ENCODE results near the gene CLCNKB.
A peak's percentile ranks its signal among the peaks of the same experiment; 100 is the strongest.

CLCNKB gene

DNA sequence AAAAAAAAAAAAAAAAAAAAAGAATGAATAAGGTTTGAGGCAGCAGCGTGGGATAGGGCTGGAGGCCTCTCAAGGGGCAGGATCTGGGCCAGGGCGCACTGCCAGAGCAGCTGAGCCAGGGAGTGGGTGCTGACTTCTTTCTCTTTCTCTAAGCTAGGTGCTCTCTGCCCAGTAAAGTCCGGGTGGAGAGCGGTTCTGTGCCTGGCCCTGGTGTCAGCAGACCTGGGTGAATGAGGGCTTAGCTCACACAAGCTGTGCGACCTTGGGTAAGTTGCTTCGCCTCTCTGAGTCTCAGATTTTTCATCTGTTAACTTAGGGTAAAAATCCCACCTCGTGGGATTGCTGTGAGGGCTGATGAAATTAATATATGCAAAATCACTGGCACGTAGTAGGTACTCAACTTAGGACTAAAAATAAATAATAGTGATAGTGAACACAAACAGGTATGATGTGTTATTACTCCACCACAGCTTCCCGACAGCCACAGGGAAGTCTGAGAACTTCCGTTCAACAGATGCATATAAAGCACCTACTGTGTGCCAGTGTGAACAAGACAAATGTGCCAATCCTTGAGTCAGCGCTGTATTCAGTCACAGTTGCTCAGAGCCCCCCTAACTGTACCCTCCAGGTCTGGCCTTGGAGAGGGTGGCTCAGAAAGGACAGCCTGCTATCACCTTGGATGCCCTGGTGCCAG, 31.9 kb downstream of the CLCNKB start:
- no peak for DNase-seq (ENCODE audit: low read depth, low spot score)

DNA sequence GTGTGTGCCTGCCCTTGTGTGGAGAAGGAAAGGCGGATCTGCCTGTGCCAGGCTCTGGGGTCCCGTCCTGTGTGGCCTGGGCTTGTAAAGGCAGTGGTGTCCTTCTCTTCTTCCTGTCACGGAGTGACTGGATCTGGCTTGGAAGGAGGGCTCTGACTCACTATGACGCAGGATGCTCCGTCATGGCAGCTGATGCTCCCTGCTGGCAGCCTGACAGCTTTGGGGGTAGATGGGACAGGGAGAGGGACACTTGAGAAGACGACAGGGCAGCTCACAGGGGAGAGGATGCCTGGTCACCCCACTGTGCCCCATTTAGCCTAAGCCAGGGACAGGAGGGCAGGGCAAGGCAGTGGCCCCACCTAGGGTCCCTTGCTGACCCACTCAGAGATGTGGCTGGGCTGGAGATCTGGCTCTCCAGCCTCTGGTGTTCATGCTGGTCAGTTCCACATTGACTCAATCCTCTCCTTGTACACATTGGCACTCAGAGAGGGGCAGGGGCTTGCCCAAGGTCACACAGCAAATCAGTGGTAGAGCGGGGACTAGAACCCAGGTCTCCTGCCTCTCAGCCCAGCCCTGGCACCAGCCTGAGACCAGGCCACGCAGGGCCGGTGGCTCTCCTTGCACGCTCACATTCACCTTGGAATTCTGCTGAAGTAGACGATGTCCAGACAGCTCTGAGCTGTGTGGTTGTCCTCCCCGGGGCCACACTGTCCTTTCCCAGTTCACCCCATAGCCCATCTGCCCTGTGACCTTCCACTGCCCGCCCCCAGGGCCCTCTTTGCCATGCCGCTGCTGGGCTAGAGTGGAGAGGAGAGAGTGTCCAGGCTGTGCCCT, 32.7 kb downstream of the CLCNKB start:
- peak; percentile 39 for DNase-seq (ENCODE audit: low read depth, low spot score)

GRCh38 chr1:16076865-16077238, 33.3 kb downstream of the CLCNKB start:
- DNase-seq (ENCODE audit: low read depth, low spot score): no peak

GRCh38 chr1:16077406-16078245, 34.0 kb downstream of the CLCNKB start:
- no peak for DNase-seq (ENCODE audit: low read depth, low spot score)

DNA sequence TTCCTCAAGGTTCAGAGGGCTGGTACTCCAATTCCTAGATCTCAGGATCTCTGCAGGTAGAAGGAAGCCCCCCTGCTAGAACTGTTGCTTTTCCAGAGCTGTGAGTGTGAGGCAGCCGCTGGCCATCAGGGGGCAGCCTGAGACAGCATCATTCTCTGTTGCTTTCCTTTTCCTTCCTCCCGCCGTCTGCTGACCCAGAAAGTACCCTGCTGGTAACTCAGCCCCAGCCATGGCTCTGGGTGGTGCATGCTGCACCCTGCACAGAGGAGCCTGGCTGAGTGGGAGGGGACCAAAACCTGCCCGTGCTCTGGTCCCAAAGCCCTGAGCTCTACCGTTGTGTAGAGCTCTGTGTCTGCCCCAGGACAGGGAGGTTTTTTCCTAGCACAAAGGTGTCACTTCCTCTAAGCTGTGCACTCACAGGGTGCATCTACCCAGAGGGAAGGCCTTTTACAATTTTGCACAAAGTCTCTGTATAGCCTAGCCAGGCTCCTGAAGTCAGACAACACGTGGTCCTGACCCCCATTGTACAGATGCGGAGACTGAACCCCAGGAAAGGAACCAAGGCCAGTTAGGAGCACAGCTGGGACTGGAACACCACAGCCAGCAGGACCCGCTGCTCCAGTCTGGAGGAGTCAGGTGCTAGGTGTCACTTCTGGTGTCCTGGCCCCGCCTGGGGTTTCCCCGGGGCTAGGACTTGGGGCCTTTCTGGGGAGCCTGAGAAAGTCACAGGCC, 35.5 kb downstream of the CLCNKB start:
- peak; percentile 55 for DNase-seq (ENCODE audit: low read depth, low spot score)

GRCh38 chr1:16080422-16081150, 37.0 kb downstream of the CLCNKB start:
- no peak for DNase-seq (ENCODE audit: low read depth, low spot score)

DNA sequence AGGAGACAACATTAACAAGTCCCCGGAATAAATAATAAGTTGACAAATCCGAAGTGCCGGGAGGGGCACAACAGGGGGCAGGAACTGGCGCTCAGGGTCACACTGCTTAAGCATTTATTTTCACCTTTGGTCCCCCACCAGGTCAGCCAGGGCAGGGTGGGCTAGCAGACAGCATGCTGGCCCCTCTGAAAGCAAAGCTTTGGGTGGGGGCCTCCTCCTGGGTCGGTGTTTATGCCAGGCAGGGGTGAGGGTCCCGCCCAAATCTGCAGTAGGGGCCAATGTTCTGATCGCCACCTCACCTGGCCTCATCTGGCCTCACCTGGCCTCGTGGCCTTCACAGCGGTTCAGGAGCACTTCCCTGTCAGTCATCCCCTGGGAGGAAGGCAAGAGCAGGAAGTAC, 38.1 kb downstream of the CLCNKB start:
- DNase-seq (ENCODE audit: low read depth, low spot score): no peak

GRCh38 chr1:16082283-16083038, 38.9 kb downstream of the CLCNKB start:
- DNase-seq (ENCODE audit: low read depth, low spot score): peak; percentile 24

DNA sequence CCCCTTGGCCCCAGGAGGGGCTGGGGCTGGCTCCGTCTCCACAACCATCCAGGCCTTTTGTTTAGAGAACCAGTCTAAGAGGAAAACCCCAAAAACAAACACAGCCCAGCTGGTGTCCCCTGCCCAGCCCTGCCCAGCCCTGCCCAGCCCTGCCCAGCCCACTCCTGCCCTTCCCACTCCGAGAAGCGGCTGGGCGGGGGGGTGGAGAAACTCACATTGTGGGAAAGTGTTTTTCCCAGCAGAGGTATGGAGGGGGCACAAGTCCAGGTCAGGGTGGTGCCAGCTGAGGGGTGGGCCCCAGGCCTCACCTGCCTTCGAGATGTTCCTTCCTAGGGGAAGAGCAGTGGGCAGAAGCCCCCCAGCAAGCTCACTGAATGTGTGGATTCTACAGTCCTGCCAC, 39.9 kb downstream of the CLCNKB start:
- no peak for DNase-seq (ENCODE audit: low read depth, low spot score)

DNA sequence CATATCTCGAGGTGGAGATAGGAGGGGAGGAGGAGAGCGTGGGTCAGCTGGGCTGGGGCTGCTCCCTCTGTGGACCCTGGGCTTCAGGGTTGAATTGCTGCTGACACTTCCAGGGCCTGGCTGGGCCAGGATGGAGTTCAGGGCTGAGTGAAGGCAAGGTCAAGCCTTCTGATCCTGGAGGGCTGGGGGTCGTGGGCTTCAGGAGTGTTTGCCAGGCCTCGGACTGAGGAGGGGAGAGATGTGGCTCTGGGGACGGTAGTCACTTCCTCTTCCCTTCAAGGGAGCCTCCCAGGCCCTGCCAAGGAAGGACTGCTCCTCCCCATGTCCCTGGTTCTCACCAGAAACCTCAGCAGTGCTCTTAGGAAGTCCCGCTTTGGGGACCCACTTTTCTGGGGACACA, 41.9 kb downstream of the CLCNKB start:
- DNase-seq (ENCODE audit: low read depth, low spot score): no peak

- no peak for DNase-seq (ENCODE audit: low read depth, low spot score)
Observed at GRCh38 chr1:16087733-16088132, 44.2 kb downstream of the CLCNKB start.

DNA sequence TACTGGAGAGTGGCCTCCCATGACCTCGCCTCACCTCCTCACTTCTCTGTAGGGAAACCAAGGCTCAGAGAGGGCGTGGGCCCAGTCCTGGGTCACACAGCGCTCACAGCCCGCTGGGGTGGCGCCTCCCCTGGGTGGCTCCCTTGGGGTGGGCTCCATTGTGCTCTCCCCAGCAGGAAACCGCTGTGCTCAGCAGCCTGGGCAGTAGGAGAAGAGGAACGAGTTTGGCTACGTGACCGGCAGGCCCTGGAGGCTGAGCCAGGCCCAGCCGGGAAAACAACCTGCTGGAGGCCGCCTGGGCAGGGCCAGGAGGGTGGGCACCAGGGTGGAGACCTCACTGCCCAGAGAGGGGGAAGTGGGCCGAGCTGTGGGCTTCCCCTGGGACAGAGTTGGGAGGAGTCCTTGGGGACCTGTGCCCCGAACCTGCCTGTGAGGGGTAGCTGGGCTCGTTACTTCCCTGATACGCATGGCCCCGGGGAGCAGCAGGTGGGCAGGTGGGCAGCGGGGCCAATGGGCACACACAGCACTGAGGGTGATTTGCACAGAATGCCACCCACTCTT, 44.8 kb downstream of the CLCNKB start:
- DNase-seq (ENCODE audit: low read depth, low spot score): no peak

- no peak for DNase-seq (ENCODE audit: low read depth, low spot score)
Observed at GRCh38 chr1:16088996-16089395, 45.4 kb downstream of the CLCNKB start.

GRCh38 chr1:16090076-16090826, 46.7 kb downstream of the CLCNKB start:
- DNase-seq (ENCODE audit: low read depth, low spot score): no peak

DNA sequence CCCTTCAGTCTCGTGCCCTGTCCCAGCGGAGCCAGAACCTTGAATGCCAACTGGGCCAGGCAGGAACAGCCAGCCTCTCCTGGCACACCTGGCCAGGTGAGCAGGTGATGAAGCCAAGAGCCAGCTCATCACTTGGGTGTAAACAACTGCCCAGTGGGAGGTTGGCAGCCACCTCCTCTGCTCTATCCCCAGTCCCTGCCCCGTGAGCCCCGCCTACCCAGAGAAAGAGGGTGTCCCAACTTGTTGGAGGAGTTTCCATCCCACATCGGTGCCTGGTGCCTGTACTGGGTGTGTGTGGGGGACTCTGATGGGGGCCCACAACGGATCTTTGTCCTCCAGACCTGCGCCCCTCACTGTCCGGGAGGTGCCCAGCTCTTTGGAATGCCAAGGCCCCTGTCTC, 47.7 kb downstream of the CLCNKB start:
- no peak for DNase-seq (ENCODE audit: low read depth, low spot score)

- no peak for DNase-seq (ENCODE audit: low read depth, low spot score)
Observed at GRCh38 chr1:16092097-16092922, 48.7 kb downstream of the CLCNKB start.

- no peak for DNase-seq (ENCODE audit: low read depth, low spot score)
Observed at GRCh38 chr1:16092923-16093511, 49.4 kb downstream of the CLCNKB start.

DNA sequence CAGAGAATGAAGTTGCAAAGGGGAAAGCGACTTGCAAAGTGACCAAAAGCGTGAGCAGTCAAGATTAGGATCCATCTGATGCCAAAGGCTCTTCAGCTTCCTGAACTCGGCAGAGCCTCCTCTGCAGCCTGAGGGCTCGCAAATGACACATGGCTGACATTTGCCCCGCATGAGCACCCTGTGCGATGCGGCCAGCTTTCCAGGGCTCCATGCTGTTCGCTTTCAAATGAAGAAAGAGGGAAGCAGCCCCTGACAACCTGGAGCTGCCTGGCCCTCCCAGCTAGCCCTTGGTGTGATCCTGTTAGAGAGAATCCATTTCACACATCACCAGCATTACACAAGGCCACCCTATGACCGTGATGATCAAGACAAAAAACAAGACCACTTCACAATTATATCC, 50.0 kb downstream of the CLCNKB start:
- DNase-seq (ENCODE audit: low read depth, low spot score): no peak

All from smooth muscle cell of the brain vasculature (primary cell).